ENCODE data around the gene CDKN1C. TPM values are rescaled to one million over a fixed set of nuclear protein-coding genes. Genes with fewer than 3 reads are reported as not detected.

CDKN1C gene
- total RNA-seq, 2 donors from 2014 or later = 17.2 to 28.7 TPM

DNA sequence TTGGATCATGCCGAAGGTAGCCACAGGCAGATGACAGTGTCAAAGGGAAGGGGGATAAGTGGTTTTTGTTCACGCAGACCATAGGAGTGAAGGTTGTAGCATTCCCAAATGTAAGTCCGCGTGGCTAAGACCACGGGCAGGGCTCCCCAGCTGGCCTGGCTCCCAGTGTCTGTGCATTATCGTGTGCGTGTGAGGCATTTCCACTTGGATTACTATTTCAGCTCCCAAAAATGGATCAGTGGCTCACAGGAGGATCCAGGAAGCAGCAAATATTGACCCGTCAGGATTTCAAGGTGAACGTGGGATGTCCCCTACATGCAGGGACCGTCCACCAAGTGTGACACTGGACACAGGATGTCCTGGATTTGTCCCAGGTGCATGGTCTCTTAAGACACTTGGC lies 10.6 kb downstream of the CDKN1C start:
- H3K27me3 ChIP-seq = peaks cover 0 to 3% of the 10 kb centered on the region in 2 donors
- no peak overlapping the region for H3K27ac ChIP-seq
- no peak overlapping the region for H3K4me3 ChIP-seq
- TF ChIP-seq, protein P1, sequence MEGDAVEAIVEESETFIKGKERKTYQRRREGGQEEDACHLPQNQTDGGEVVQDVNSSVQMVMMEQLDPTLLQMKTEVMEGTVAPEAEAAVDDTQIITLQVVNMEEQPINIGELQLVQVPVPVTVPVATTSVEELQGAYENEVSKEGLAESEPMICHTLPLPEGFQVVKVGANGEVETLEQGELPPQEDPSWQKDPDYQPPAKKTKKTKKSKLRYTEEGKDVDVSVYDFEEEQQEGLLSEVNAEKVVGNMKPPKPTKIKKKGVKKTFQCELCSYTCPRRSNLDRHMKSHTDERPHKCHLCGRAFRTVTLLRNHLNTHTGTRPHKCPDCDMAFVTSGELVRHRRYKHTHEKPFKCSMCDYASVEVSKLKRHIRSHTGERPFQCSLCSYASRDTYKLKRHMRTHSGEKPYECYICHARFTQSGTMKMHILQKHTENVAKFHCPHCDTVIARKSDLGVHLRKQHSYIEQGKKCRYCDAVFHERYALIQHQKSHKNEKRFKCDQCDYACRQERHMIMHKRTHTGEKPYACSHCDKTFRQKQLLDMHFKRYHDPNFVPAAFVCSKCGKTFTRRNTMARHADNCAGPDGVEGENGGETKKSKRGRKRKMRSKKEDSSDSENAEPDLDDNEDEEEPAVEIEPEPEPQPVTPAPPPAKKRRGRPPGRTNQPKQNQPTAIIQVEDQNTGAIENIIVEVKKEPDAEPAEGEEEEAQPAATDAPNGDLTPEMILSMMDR (IDR thresholded peaks at IDR 0.05) = no peak
- no peak for DNase-seq (ENCODE audit: low spot score)
- peaks cover 0 to 4% of the 10 kb centered on the region in 2 donors for H3K4me1 ChIP-seq
- peaks cover 4% of the 10 kb centered on the region for H3K36me3 ChIP-seq
- no peaks in the 10 kb centered on the region for H3K9me3 ChIP-seq

DNA sequence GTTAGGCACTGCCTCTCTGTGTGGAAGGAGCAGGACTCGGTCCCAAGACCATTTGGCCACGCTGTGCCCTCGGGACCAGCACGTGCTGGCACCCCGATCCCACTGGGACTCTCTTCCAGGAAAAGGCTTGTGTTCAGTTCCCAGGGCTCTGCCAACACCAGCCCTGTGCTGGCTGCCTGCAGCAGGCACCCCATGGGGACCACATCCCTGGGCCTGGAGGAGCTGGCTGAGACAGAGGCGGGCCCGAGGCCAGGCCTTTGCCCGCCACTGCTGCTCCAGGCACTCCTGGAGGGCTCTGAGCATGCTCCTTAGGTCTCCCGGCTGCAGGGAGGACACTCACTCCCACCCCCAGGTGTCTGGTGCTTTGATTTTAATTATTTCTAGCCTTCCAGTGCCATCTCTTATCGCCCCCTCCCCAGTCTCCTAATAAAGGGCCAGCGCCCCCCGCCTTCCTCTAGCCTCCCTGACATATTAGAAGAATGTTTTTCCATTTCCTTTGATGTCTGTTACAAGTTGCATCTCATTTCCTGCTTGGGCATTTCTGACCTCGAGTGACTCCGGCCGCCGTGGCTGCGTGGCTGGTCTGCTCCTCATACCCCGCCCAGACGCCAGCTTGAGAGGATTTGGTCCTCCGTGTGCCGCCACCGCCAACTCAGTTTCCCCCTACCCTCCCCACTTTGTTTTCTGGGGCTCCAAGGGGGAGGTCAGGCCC lies 14.4 kb downstream of the CDKN1C start:
- peaks cover 0 to 13% of the 10 kb centered on the region in 2 donors for H3K27me3 ChIP-seq
- no peak for DNase-seq (ENCODE audit: low spot score)
- no peak overlapping the region for H3K4me3 ChIP-seq
- H3K27ac ChIP-seq = no peak overlapping the region
- H3K9me3 ChIP-seq = no peaks in the 10 kb centered on the region
- H3K4me1 ChIP-seq = peaks cover 0 to 4% of the 10 kb centered on the region in 2 donors
- H3K36me3 ChIP-seq = no peaks in the 10 kb centered on the region
- TF ChIP-seq, protein P1 (IDR thresholded peaks at IDR 0.05) = no peak

- peaks cover 0 to 13% of the 10 kb centered on the region in 2 donors for H3K27me3 ChIP-seq
- no peak for DNase-seq (ENCODE audit: low spot score)
- H3K4me3 ChIP-seq = no peak overlapping the region
- TF ChIP-seq, protein P1 (IDR thresholded peaks at IDR 0.05) = no peak
- no peaks in the 10 kb centered on the region for H3K9me3 ChIP-seq
- no peak overlapping the region for H3K27ac ChIP-seq
- H3K36me3 ChIP-seq = no peaks in the 10 kb centered on the region
- peaks cover 0 to 4% of the 10 kb centered on the region in 2 donors for H3K4me1 ChIP-seq
Measured at GRCh38 chr11:2870460-2870859, 15.1 kb downstream of the CDKN1C start.

DNA sequence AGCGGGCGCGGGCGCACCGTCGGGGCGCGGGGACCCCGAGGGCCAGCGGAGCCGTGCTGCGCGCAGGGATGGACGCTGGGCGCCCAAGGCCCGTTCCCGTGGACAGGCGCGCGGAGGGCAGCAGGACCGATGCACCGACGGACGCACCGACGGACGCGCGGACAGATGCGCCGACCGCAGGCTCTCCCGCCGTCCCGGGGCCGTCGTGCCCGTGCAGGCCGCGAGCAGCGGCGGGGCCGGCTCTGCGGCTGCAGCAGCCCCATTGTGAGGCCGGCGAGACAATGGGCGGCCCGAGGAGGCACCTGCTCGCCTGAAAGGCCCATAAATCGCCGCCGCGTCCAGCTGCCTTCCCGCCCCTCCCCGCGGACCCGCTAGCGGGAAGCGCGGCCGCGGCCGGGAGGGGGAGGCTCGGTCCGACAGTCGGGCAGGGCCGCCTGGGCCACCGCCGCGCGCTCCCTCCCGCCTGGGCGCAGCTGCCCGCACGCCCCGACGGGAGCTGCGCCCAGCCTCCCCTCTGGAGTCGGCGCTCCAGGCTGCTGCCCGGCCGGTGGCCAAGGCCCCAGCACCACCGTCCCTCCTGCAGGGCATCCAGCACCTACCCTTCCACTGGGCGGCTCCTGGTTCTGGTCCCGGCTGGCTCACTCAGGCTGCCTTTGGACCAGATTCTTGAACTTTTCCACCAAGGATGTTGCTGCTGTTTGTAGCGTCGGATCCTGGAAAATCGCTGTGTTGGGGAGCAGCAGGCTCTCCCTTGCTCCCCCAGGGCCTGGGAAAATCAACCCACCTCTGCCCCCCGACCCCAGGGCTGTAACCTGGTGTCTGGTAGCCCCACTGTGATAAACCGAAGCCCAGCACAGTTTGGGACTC lies 15.8 kb downstream of the CDKN1C start:
- Histone ChIP-seq H3K36me3 (no peaks in the 10 kb centered on the region), H3K4me3 (no peak overlapping the region), H3K27me3 (peaks cover 0 to 13% of the 10 kb centered on the region in 2 donors), H3K9me3 (no peaks in the 10 kb centered on the region), H3K27ac (no peak overlapping the region), H3K4me1 (peaks cover 0 to 4% of the 10 kb centered on the region in 2 donors)
- TF ChIP-seq, protein P1 (IDR thresholded peaks at IDR 0.05) = no peak
- no peak for DNase-seq (ENCODE audit: low spot score)

- TF ChIP-seq, protein P1 (IDR thresholded peaks at IDR 0.05) = no peak
- Histone ChIP-seq H3K4me1 (peaks cover 0 to 4% of the 10 kb centered on the region in 2 donors), H3K27ac (no peak overlapping the region), H3K27me3 (peaks cover 0 to 13% of the 10 kb centered on the region in 2 donors), H3K9me3 (no peaks in the 10 kb centered on the region), H3K4me3 (no peak overlapping the region), H3K36me3 (no peaks in the 10 kb centered on the region)
- no peak for DNase-seq (ENCODE audit: low spot score)
Measured at GRCh38 chr11:2869134-2869526, 16.4 kb downstream of the CDKN1C start.
